Ovary (tissue), 3 donors: ENCODE measurements around the gene NR3C1.

Experiments
- POLR2A ChIP-seq: fragments of 450-650 bp; IDR thresholded peaks from one replicate; pipeline ENCODE4 v1.6.1; 2017; ENCODE audit warnings: antibody characterized with exemption, mild to moderate bottlenecking, moderate library complexity
- TF ChIP-seq, protein P1 (sequence below), 3 donors: fragments of 450-650 bp in 2 of 3; fragments of 200-600 bp in 1 of 3; IDR thresholded peaks; one replicate each; pipeline versions ENCODE4 v1.5.1 to v1.8.0; 2016 to 2022; ENCODE audit warnings: antibody characterized with exemption in 3 of 3, mild to moderate bottlenecking in 1 of 3
- donor health status: DM: no; HTN: no; CAD: no.

DNA sequence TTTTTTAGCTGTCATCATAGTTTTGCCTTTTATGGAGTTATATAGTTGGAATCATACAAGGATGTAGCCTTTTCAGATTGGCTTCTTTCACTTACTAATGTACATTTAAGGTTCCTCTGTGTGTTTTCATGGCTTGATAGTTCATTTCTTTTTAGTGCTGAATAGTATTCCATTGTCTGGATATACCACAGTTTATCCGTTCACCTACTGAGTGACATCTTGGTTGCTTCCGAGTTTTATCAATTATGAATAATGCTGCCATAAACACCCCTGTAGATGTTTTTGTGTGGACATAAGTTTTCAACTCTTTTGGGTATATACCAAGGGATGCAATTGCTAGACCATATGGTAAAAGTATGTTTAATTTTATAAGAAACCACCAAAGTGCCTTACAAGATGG is 136.3 kb downstream of the NR3C1 start:
- TF ChIP-seq, protein P1, sequence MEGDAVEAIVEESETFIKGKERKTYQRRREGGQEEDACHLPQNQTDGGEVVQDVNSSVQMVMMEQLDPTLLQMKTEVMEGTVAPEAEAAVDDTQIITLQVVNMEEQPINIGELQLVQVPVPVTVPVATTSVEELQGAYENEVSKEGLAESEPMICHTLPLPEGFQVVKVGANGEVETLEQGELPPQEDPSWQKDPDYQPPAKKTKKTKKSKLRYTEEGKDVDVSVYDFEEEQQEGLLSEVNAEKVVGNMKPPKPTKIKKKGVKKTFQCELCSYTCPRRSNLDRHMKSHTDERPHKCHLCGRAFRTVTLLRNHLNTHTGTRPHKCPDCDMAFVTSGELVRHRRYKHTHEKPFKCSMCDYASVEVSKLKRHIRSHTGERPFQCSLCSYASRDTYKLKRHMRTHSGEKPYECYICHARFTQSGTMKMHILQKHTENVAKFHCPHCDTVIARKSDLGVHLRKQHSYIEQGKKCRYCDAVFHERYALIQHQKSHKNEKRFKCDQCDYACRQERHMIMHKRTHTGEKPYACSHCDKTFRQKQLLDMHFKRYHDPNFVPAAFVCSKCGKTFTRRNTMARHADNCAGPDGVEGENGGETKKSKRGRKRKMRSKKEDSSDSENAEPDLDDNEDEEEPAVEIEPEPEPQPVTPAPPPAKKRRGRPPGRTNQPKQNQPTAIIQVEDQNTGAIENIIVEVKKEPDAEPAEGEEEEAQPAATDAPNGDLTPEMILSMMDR (IDR thresholded peaks at IDR 0.05): no peak
- no peak for TF ChIP-seq POLR2A
